Measurements from ENCODE around the gene KCNAB2. TPM values are rescaled to one million over a fixed set of nuclear protein-coding genes. Genes with fewer than 3 reads are reported as not detected.
A peak's percentile ranks its signal among the peaks of the same experiment; 100 is the strongest.

Gene KCNAB2
- polyA plus RNA-seq, 3 donors = 11.5 to 178 (median 22.7) TPM

DNA sequence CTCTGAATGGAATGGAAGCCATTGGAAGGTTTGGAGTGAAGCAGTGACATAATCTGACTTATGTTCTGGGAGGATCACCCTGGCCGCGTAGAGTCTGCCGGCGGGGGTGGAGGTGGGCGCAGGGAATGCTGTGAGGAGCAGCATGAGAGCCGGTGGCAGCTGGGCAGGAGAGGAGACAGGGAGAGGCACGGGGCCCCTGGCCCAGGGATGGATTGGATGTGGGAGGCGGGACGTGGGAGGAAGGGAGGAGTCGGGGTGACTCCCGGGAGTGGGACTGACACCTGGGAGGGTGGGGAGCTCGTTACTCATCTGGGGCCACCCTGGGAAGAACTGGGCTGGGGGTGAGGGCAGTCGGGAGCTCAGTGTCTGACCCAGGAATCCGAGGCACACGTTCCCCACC is 10.4 kb upstream of the KCNAB2 start:
- Histone ChIP-seq H3K27me3 (ENCODE audit: control insufficient read depth in 2 of 2, insufficient read depth in 2 of 2, low read length in 2 of 2) (no peaks in the 10 kb centered on the region), H3K4me3 (replicated peaks in 1 of 3; ENCODE audit: low read depth in 2 of 3, low read length in 3 of 3) (no peak overlapping the region), H3K9me3 (replicated peaks in 1 of 2; ENCODE audit: control insufficient read depth in 1 of 2, insufficient read depth in 1 of 2, low read length in 2 of 2) (no peaks in the 10 kb centered on the region), H3K9ac (ENCODE audit: insufficient read depth, low read length, poor library complexity, severe bottlenecking) (no peak overlapping the region), H3K79me2 (ENCODE audit: insufficient read depth, low read length) (peaks cover 100% of the 10 kb centered on the region), H4K20me1 (ENCODE audit: insufficient read depth, low read length) (peaks cover 100% of the 10 kb centered on the region), H3K4me1 (ENCODE audit: control insufficient read depth in 1 of 2, insufficient read depth in 2 of 2, low read length in 2 of 2) (peaks cover 4 to 21% of the 10 kb centered on the region in 2 donors), H3K4me2 (replicated peaks; ENCODE audit: extremely low read depth, low read length, poor library complexity, severe bottlenecking) (no peak overlapping the region), H3K27ac (ENCODE audit: low read depth in 1 of 2, low read length in 2 of 2) (peak overlapping the region in 1 of 2 donors; percentile 67), H3K36me3 (replicated peaks in 1 of 2; ENCODE audit: control insufficient read depth in 1 of 2, insufficient read depth in 2 of 2, low read length in 2 of 2) (peaks cover 49 to 82% of the 10 kb centered on the region in 2 donors), H2AFZ (ENCODE audit: insufficient read depth, low read depth, low read length, poor library complexity, severe bottlenecking) (no peak overlapping the region)
- DNase-seq = no peak
- Mint-ChIP-seq H3K4me1 (peaks cover 53% of the 10 kb centered on the region), H3K36me3 (peaks cover 41 to 74% of the 10 kb centered on the region in 2 donors), H3K9me3 (peaks cover 0 to 1% (median 0%) of the 10 kb centered on the region in 7 donors), H3K27ac (peak overlapping the region in 4 of 7 donors; percentile 23 to 79 (median 67)), H3K4me3 (no peak overlapping the region), H3K27me3 (ENCODE audit: low read depth in 3 of 3) (peaks cover 0 to 1% (median 0%) of the 10 kb centered on the region in 3 donors)
- WGBS (ENCODE audit: insufficient coverage) = 95% methylated on average over 11 of the region's 15 CpGs
- TF ChIP-seq, protein P1, sequence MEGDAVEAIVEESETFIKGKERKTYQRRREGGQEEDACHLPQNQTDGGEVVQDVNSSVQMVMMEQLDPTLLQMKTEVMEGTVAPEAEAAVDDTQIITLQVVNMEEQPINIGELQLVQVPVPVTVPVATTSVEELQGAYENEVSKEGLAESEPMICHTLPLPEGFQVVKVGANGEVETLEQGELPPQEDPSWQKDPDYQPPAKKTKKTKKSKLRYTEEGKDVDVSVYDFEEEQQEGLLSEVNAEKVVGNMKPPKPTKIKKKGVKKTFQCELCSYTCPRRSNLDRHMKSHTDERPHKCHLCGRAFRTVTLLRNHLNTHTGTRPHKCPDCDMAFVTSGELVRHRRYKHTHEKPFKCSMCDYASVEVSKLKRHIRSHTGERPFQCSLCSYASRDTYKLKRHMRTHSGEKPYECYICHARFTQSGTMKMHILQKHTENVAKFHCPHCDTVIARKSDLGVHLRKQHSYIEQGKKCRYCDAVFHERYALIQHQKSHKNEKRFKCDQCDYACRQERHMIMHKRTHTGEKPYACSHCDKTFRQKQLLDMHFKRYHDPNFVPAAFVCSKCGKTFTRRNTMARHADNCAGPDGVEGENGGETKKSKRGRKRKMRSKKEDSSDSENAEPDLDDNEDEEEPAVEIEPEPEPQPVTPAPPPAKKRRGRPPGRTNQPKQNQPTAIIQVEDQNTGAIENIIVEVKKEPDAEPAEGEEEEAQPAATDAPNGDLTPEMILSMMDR (IDR thresholded peaks at IDR 0.05) = no peak
- intact Hi-C loops (cut with micrococcal nuclease) = no loop called here

DNA sequence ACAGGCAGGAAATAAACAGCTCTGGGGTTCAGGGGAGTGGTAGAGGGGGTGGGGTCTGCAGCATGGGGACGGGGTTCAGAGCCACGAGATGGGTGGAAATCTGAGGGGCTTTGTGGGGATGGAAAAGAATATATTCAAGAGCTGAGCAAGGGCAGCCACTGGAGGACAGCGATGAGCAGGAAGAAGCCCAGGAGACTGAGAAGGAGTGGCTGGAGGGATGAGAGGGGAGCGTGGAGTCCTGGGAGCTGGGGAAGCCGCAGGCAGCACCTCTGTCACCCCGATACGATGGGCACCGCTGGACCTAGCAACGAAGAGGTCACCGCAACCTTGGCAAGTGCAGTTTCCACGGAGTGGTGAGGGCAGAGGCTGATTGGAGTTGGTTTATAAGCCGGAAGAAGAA is 10.0 kb upstream of the KCNAB2 start:
- Histone ChIP-seq H3K9ac (ENCODE audit: insufficient read depth, low read length, poor library complexity, severe bottlenecking) (no peak overlapping the region), H3K79me2 (ENCODE audit: insufficient read depth, low read length) (peaks cover 100% of the 10 kb centered on the region), H3K4me2 (replicated peaks; ENCODE audit: extremely low read depth, low read length, poor library complexity, severe bottlenecking) (no peak overlapping the region), H3K9me3 (replicated peaks in 1 of 2; ENCODE audit: control insufficient read depth in 1 of 2, insufficient read depth in 1 of 2, low read length in 2 of 2) (no peaks in the 10 kb centered on the region), H3K4me3 (replicated peaks in 1 of 3; ENCODE audit: low read depth in 2 of 3, low read length in 3 of 3) (no peak overlapping the region), H2AFZ (ENCODE audit: insufficient read depth, low read depth, low read length, poor library complexity, severe bottlenecking) (no peak overlapping the region), H3K4me1 (ENCODE audit: control insufficient read depth in 1 of 2, insufficient read depth in 2 of 2, low read length in 2 of 2) (peaks cover 2 to 17% of the 10 kb centered on the region in 2 donors), H3K27me3 (ENCODE audit: control insufficient read depth in 2 of 2, insufficient read depth in 2 of 2, low read length in 2 of 2) (no peaks in the 10 kb centered on the region), H4K20me1 (ENCODE audit: insufficient read depth, low read length) (peaks cover 100% of the 10 kb centered on the region), H3K27ac (ENCODE audit: low read depth in 1 of 2, low read length in 2 of 2) (peak overlapping the region in 1 of 2 donors; percentile 67), H3K36me3 (replicated peaks in 1 of 2; ENCODE audit: control insufficient read depth in 1 of 2, insufficient read depth in 2 of 2, low read length in 2 of 2) (peaks cover 53 to 82% of the 10 kb centered on the region in 2 donors)
- peaks cover 0 to 1% (median 0%) of the 10 kb centered on the region in 3 donors for H3K27me3 Mint-ChIP-seq (ENCODE audit: low read depth in 3 of 3)
- peaks cover 49% of the 10 kb centered on the region for H3K4me1 Mint-ChIP-seq
- no peak for DNase-seq
- H3K27ac Mint-ChIP-seq = peak overlapping the region in 5 of 7 donors; percentile 22 to 79 (median 52)
- 94% methylated on average over 12 of the region's 12 CpGs for WGBS (ENCODE audit: insufficient coverage)
- intact Hi-C loops (cut with micrococcal nuclease) = no loop called here
- H3K4me3 Mint-ChIP-seq = no peak overlapping the region
- H3K9me3 Mint-ChIP-seq = no peaks in the 10 kb centered on the region
- TF ChIP-seq, protein P1 (IDR thresholded peaks at IDR 0.05) = no peak
- H3K36me3 Mint-ChIP-seq = peaks cover 38 to 76% of the 10 kb centered on the region in 2 donors
